SW 1271 (cell line): ENCODE results near the gene IFNG.

Source experiments
- DNase-seq, 2 experiments: peaks; one replicate each; lab custom pipeline; 2025; lab: John Stamatoyannopoulos, UW

The IFNG gene

DNA sequence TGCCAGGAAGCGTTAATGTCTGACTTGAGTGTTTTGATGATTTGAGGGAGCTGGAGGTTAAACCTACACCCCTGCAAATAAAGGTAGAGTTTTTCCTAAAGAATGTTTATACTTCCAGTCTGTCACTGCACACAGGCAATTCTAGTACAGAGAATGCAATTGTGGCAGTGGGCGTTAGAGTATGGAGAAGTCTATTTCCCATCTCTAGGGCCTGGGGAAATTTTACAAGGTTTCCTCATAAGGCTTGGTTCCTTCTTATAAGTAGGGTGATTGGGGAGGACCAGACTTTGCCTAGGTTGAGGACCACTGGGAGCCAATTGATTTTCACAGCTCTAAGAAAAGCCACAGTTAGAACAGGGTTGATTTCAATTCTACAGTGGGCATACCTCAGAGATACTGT, 44.3 kb downstream of the IFNG start:
- DNase-seq: no peak

GRCh38 chr12:68114606-68115005, 44.9 kb downstream of the IFNG start:
- no peak for DNase-seq

GRCh38 chr12:68113644-68114043, 45.9 kb downstream of the IFNG start:
- no peak for DNase-seq

GRCh38 chr12:68111995-68112394, 47.5 kb downstream of the IFNG start:
- DNase-seq: no peak

GRCh38 chr12:68109444-68110217, 49.9 kb downstream of the IFNG start:
- DNase-seq: no peak

DNA sequence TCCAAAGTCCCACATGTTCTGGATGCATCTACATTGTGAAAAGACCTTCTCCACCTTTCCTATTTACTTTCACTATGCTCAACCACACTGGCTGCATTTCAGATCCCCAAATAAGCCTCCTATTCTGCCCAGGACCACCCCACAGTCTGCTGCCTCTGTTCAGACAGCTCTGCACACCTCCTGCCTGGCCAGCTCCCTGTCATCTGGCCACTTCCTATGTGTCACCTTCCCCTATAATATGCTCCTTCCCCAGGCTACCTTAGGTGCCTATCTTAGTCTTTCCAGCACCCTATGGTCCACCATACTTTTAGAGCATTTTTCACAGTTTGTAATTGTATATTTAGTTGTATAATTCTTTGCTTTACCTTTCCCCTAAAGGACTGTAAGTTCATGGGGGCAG, 50.5 kb downstream of the IFNG start:
- DNase-seq: no peak

GRCh38 chr12:68106660-68107059, 52.9 kb downstream of the IFNG start:
- DNase-seq: no peak

DNA sequence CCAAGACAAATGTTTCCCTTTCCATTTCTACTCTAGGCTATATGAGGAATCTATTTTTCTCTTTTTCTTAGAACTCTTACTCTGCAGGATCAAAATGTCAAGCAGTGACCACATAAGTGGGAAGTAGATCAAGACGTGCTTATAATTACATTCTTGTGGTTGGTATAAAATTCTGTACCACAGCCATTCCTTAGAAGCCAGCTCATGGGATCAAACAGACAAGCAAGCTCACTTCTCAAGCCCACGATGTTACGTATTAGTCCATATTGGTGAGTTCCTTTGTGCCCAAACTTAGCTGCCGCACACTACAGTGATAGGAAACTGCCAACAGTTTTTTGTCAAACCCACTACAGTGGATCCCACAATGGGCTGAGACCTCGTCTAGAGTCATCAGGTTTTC, 53.4 kb downstream of the IFNG start:
- no peak for DNase-seq
